Measurements from ENCODE around the gene TARP.

- TF ChIP-seq CTCF (IDR thresholded peaks at IDR 0.05) = no peak
- TF ChIP-seq POLR2A (IDR thresholded peaks at IDR 0.05) = no peak
These were observed 43.4 kb downstream of the TARP start for GRCh38 chr7:38229884-38230642.
